ENCODE results near the gene SHD. TPM values are rescaled to one million over a fixed set of nuclear protein-coding genes. Genes with fewer than 3 reads are reported as not detected.
"Not testable (repeated sequence)": the region's sequence is repeated elsewhere in the genome, so short reads cannot be mapped to it uniquely, and the experiment has no call there.

SHD gene
- polyA plus RNA-seq, 4 donors = 1.5 to 3.3 (median 2.3) TPM

DNA sequence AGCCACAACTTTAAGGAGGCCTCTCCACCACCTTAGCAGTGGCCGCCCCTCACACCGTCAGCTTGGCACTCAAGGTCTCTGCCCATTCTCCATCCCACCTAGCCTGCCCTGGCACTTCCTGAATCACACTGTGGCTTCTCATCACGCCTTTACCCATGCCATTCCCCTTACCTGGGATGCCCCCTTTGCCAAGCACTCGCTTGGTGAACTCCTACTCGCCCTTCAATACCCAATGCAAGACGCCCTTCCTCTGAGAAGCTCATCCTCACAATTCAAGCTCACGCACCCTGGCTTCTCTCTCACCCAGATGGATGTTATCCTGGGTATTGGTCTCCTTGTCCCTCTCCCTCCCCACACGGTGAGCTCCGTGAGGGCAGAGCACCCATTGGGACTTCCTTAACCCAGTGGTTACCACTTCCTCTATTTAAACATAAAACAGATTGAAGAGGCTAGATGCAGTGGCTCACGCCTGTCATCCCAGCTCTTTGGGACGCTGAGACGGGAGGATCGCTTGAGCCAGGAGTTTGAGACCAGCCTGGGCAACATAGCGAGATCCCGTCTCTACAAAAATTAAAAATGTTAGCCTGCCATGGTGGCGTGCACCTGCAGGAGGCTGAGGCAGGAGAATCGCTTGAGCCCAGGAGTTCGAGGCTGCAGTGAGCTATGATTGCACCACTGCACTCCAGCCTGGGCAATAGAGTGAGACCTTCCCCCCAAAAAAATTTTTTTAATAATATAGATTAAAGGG lies 12.6 kb upstream of the SHD start:
- no peak for DNase-seq (ENCODE audit: low read depth in 4 of 4, low spot score in 2 of 4)

- no peak for DNase-seq (ENCODE audit: low read depth in 4 of 4, low spot score in 2 of 4)
Observed at GRCh38 chr19:4267101-4267900, 11.8 kb upstream of the SHD start.

- no peak for DNase-seq (ENCODE audit: low read depth in 4 of 4, low spot score in 2 of 4)
Observed at GRCh38 chr19:4267901-4268815, 10.9 kb upstream of the SHD start.

GRCh38 chr19:4268816-4269430 lies 10.1 kb upstream of the SHD start:
- DNase-seq (ENCODE audit: low read depth in 4 of 4, low spot score in 2 of 4) = no peak

DNA sequence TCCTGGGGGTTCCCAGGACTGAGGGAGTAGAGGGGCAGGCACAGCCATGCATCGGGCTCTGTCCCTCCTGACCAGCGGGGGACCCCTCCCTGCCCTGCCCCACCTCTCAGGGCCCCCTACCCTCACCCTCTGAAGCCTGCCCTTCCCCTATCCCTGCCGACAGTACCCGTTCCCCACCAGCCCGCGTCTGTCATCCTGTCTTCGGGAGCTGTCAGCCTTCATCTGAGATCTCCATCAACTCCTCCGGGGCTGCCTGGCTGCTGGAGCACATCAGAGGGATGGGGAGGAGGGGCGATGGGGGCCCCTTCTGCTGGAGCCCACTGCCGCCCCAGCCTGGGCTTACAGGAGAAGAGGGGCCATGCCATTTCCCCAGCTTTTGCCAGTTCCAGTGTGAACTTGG lies 6.2 kb upstream of the SHD start:
- DNase-seq (ENCODE audit: low read depth in 4 of 4, low spot score in 2 of 4) = no peak

DNA sequence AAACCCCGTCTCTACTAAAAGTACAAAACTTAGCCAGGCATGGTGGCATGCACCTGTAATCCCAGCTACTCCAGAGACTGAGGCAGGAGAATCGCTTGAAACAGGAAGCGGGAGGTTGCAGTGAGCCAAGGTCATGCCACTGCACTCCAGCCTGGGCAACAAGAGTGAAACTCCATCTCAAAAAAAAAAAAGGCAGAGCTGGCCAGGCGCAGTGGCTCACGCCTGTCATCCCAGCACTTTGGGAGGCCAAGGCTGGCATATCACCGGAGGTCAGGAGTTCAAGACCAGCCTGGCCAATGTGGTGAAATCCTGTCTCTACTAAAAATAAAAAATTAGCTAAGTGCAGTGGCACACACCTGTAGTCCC lies 4.8 kb upstream of the SHD start:
- not testable (repeated sequence) for DNase-seq (ENCODE audit: low read depth in 4 of 4, low spot score in 2 of 4)

- DNase-seq (ENCODE audit: low read depth in 4 of 4, low spot score in 2 of 4) = no peak
Observed at GRCh38 chr19:4277191-4277696, 1.8 kb upstream of the SHD start.

GRCh38 chr19:4278010-4278409 lies 1.1 kb upstream of the SHD start:
- DNase-seq (ENCODE audit: low read depth in 4 of 4, low spot score in 2 of 4) = no peak

DNA sequence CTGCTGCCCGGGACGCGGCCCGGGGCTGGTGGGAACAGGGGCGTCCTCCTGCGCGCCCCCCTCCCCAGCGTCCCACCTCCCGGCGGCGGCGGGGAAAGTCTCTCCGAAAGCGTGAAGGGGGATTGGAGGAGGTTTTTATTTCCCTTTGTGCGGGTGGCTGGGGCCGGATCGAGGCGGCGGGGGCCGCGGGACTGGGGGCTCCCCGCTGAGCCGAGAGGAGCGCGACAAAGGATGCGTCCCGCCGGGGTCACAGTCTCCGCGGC lies 132 bp downstream of the SHD start:
- no peak for DNase-seq (ENCODE audit: low read depth in 4 of 4, low spot score in 2 of 4)

DNA sequence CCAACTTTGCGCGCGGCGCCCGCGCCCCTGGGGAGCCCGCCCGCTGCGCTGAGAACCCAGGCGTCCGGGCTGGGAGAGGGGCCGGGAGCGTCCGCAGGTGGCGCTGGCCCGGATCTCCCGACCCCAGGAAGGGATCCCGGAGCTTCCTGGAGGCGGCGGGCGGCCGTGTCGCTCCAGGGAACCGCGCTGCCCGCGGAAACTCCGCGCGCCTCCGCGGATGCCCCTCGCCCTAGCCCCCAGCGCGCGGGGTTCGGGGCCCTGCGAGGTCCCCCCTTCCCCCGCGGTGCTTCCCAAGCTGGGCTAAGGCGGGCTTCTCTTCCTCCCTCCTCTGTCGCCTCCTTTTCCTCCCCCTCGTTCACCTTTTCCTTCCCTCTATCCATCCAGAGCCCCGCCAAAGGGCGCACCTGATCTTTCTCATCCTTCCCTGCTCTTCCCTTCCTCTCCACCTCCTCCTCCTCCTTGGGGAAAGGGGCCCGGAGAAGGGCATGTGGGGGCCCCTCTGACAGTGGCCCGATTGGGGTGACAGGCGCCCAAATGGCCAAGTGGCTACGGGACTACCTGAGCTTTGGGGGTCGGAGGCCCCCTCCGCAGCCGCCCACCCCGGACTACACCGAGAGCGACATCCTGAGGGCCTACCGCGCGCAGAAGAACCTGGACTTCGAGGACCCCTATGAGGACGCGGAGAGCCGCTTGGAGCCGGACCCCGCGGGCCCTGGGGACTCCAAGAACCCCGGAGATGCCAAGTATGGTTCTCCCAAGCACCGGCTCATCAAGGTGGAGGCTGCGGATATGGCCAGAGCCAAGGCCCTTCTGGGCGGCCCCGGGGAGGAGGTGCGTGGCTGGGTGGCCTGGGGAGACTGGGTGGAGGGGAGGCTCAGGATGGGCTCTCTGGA lies 710 bp downstream of the SHD start:
- no peak for DNase-seq (ENCODE audit: low read depth in 4 of 4, low spot score in 2 of 4)

DNA sequence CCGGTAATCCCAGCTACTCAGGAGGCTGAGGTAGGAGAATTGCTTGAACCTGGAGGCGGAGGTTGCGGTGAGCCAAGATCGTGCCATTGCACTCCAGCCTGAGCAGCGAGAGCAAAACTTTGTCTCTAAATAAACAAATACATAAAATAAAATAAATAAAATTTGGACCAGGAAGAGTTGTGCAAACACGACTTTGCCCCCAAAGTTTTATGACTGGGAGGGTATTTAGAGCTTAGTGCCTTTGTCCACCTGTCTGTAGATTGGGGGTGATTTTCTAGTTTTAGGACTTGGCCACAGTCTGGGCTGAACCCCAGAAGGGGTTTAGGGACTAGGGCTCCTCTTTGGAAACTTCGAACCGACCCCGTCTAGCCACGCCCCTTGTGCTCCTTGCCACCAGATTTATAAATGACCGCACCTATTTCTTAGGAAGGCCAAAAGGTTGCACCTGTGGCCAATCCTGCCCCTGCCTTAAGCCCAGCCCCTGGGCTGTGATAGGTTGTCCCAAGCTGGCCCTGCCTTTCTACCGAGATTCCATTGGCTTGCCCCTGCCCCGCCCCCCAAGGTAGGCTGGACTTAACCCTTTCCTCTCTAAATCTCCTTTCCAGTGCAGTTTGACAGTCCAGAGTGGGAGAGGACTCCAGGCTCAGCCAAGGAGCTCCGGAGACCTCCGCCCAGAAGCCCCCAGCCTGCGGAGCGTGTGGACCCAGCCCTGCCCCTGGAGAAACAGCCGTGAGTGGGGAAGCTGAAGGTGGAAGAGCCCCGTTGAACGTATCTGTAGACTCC lies 5.3 kb downstream of the SHD start:
- no peak for DNase-seq (ENCODE audit: low read depth in 4 of 4, low spot score in 2 of 4)

DNA sequence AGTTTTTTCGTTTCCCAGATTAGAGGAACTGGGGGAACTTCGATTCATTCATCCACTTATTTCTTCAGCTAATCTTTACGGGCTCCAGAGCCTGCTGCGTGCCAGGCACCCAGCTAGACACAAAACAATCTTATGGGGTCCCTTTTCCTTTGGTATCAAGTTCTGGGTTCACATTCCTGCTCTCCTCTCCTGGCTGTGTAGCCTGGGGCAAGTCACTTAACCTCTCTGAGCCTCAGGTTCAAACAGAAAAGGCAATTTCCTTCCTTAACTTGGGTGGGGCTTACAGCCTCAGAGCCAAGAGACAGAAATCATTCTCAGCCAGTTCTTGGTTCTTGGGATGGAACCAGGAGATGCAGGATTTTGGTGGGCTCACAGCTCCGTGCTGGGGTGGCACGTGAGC lies 5.9 kb downstream of the SHD start:
- no peak for DNase-seq (ENCODE audit: low read depth in 4 of 4, low spot score in 2 of 4)

- DNase-seq (ENCODE audit: low read depth in 4 of 4, low spot score in 2 of 4) = not testable (repeated sequence)
Observed at GRCh38 chr19:4286141-4286540, 7.1 kb downstream of the SHD start.

- DNase-seq (ENCODE audit: low read depth in 4 of 4, low spot score in 2 of 4) = no peak
Observed at GRCh38 chr19:4288091-4288777, 9.2 kb downstream of the SHD start.

DNA sequence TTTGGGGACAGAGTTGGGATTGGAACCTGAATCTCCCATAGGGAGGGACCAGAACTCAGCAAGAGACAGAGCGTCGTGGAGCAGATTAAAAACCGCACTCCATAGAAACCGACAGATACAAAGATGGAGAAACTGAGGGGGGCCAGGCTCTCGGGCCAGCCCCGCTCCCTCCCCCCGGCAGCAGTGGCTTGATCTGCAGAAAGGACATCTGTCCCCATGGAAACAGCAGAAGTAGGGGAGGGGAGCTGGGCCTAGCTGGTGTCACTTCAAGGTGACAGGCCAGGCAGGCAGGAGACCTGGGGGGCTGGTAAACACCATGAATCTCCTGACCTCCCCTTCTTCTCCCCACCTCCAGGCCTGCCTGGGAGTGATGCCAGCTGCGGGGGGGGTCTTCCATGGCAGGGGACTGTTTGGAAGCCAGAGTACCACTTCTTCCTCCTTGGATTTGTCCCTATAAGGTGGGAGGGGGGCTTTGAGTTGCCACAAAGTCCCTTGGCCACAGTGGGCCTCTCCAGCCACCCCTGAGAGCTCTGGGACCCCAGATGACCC lies 12.2 kb downstream of the SHD start:
- no peak for DNase-seq (ENCODE audit: low read depth in 4 of 4, low spot score in 2 of 4)

DNA sequence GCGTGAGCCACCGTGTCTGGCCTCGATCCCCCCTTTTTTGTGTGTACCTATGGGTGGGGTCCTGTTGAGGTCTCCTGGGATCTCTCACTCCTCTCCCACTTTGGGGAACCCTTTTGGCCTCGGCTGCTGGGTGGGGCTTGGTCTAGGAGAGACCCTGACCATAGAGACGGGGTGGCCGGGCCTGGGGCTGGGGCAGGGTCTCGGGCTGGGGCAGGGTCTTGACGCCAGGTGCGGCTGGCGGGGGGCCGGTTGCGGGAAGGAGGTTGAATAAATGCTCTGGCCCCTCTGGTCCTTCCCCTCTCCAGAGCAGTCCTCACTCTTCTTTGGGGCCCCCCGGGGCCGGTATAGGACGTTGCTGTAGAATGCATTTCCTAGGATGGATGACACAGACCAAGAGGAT lies 13.4 kb downstream of the SHD start:
- DNase-seq (ENCODE audit: low read depth in 4 of 4, low spot score in 2 of 4) = no peak

GRCh38 chr19:4294389-4294788 lies 15.3 kb downstream of the SHD start:
- no peak for DNase-seq (ENCODE audit: low read depth in 4 of 4, low spot score in 2 of 4)
